ENCODE results near the gene ITIH6.
"Not testable (repeated sequence)": the region's sequence is repeated elsewhere in the genome, so short reads cannot be mapped to it uniquely, and the experiment has no call there.

ITIH6 gene, protein sequence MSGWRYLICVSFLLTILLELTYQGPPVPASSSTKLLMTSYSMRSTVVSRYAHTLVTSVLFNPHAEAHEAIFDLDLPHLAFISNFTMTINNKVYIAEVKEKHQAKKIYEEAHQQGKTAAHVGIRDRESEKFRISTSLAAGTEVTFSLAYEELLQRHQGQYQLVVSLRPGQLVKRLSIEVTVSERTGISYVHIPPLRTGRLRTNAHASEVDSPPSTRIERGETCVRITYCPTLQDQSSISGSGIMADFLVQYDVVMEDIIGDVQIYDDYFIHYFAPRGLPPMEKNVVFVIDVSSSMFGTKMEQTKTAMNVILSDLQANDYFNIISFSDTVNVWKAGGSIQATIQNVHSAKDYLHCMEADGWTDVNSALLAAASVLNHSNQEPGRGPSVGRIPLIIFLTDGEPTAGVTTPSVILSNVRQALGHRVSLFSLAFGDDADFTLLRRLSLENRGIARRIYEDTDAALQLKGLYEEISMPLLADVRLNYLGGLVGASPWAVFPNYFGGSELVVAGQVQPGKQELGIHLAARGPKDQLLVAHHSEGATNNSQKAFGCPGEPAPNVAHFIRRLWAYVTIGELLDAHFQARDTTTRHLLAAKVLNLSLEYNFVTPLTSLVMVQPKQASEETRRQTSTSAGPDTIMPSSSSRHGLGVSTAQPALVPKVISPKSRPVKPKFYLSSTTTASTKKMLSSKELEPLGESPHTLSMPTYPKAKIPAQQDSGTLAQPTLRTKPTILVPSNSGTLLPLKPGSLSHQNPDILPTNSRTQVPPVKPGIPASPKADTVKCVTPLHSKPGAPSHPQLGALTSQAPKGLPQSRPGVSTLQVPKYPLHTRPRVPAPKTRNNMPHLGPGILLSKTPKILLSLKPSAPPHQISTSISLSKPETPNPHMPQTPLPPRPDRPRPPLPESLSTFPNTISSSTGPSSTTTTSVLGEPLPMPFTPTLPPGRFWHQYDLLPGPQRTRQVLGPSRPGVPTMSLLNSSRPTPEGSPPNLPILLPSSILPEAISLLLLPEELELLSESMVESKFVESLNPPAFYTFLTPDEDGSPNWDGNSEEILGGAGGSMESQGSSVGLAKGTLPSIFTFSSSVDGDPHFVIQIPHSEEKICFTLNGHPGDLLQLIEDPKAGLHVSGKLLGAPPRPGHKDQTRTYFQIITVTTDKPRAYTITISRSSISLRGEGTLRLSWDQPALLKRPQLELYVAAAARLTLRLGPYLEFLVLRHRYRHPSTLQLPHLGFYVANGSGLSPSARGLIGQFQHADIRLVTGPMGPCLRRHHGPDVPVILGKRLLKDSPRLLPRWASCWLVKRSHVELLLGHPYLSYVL

DNA sequence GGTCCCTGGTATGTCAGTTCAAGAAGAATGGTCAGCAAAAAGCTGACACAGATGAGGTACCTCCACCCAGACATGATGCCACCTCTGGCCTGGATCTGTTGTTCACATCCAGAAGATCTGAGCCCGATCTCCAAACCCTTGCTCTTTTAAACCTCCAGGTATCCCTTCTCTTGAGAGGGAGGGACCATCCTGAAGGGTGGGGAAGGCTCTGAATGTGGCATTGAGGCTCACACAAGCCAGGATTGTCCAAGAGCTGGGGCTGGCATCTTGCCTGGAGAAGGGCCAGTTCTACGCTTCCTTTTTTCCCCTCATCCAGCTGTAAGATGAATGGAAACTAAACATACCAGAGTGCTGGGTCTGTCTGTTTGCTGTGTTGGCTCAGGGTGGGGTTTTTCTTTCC is at the start of gene ITIH6:
ITIH6 (minus strand) TSS at position 119 of the 400 bp plus-strand sequence; CDS start at position 74, 45 bp downstream.
- FAIRE-seq (no peak), DNase-seq (ENCODE audit: insufficient read length, low spot score) (no peak)

DNA sequence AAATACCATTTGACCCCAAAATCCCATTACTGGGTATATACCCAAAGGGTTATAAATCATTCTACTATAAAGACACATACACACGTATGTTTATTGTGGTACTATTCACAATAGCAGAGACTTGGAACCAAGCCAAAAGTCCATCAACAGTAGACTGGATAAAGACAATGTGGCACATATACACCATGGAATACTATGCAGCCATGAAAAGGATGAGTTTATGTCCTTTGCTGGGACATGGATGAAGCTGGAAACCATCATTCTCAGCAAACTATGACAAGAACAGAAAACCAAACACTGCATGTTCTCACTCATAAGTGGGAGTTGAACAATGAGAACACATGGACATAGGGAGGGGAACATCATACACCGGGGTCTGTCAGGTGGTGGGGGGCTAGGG is 49.6 kb upstream of the ITIH6 start:
- FAIRE-seq; DNase-seq (ENCODE audit: insufficient read length, low spot score): not testable (repeated sequence)

DNA sequence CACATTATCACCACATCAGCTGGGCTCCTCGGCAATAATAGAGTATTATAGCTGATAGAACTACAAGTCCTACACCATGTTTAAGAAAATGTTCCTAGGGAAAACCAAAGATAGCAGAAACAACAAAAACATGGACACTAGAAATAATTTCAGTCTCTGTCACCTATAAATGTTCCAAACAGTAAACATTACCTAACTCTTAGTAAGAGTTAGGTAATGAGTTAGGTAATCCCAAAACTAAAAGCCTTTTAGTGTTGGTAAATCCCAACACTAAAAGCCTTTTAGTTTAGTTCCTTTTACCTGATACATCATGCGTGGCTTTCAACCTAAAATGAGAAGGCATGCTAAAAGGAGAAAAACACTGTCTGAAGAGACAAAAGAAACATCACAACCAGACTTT is 45.0 kb upstream of the ITIH6 start:
- no peak for FAIRE-seq
- DNase-seq (ENCODE audit: insufficient read length, low spot score) = no peak

DNA sequence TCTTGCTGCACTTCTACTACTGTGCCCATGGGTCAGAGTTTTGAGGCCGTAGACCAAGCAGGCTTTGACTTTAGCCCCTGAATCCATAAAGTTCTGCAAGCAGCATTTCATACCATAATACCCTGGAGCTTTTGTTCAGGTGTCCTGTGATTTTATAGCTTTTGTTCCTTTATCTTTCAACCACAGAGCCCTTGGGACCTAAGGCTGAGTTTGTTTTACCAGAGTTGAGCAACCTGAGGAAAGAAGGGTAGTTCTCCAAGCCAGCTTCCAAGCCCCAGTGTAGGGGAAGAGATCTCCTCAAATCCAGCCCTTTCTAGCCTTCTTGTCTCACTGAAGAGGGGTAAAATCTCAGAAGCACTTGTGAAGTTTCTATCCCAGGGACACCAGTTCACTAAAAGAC is 44.6 kb upstream of the ITIH6 start:
- DNase-seq (ENCODE audit: insufficient read length, low spot score) (no peak), FAIRE-seq (no peak)

DNA sequence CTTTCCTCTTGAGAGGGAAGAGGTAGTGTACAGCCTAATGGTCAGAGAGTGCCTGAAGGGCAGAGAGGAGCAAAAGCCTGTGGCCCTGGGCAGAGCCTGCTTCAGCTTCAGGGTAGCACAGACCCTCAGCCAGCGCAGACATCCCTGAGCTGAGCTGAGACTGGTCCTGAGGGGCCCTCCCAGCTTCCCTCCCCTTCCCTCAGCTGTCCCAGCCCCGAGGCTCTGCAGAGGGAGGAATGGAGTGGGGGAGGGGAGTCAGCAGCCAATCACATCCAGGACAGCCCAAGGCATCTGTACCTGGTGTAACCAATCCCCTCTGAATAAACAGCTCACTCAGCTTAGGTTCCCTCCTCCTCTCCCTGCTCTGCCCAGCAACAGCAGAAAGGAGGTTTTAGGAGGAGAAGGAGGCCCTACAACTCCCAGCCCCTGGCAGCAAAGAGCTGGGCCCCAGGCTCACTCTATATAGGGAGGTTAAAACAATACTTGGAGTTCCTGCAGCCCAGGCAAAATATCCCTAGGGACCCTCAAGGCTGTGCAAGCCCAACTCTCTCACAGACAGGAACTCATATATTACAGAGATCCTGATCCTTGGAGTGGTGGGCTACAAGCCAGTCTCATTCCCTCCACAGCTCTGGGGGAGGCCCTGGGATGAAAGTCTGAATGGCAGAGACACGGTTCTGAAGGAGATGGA is 43.3 kb upstream of the ITIH6 start:
- DNase-seq (ENCODE audit: insufficient read length, low spot score) = not testable (repeated sequence)
- peak; percentile 31 for FAIRE-seq

DNA sequence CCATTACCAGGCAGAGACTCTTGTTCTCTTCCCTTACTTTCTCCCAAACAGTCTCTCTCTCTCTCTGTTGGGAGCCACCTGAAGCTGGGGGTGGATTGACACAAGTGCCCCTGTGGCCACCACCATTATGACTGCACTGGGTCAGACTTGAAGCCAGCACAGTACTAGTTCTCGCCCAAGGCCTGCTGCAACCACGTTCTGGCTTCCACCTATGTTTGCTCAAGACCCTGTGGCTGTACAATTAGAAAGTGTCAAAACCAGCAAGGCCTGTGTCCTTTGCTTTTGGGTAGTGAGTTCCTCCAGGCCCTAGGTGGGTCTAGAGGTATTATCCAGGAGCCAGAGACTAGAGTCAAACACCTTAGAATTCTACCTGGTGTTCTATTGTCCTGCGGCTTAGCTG is 40.5 kb upstream of the ITIH6 start:
- FAIRE-seq = no peak

DNA sequence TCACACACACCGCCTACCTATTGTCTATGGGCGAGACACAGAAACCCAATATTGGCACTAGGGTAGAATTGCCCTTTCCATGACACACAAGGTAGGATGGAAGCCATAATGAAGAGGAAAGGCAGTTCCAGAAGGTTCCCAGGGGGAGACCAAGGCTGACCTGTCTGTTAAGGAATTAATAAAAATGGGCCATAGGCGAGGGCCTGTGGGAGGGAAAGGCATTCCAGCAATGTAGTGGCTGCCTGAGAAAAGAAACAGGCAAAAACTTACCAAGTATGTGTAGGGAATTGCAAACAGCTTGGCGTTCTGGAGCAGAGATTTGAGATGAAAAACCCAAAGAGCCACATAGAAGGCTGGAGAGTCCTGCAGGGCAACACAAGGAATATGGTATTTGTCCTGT is 28.5 kb upstream of the ITIH6 start:
- FAIRE-seq = no peak

More for the DNA sequence above, 40.5 kb upstream of the ITIH6 start:
- DNase-seq (ENCODE audit: insufficient read length, low spot score) = no peak

DNA sequence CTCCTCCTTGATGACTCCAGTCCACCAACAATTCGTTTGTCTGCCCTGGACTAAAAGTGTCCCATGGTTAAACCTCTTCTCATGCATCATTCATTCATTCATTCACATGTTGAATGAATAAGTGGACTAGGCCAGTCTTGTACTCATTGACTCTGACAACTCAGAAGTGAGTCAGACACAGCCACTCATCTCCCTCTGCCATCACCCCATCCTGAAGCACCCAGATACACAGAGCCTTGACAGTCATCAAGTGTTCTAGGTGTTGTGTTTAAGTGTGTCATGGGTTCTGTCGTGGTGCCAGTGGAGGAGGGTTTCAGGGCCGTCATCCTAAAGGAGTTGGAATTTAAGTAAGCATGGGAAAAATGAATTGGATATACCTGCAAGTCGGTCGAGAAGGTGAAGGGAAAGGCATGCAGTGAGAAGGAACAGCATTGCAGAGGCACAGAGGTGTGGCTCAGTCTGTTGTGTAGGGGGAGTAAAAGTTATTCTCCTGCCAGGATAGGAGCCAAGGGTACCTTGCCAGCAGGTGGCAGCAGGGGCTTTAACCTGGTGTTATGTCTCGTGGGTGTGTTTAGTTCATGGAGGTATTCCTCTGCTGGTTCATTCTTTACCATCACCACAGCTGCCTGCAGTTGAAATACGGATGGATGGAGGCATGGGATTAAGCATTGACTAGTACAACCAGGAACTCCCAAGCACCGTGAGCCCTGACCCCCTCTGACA is 27.8 kb upstream of the ITIH6 start:
- DNase-seq (ENCODE audit: insufficient read length, low spot score) = no peak
- no peak for FAIRE-seq

More for the DNA sequence above, 28.5 kb upstream of the ITIH6 start:
- DNase-seq (ENCODE audit: insufficient read length, low spot score) = no peak

DNA sequence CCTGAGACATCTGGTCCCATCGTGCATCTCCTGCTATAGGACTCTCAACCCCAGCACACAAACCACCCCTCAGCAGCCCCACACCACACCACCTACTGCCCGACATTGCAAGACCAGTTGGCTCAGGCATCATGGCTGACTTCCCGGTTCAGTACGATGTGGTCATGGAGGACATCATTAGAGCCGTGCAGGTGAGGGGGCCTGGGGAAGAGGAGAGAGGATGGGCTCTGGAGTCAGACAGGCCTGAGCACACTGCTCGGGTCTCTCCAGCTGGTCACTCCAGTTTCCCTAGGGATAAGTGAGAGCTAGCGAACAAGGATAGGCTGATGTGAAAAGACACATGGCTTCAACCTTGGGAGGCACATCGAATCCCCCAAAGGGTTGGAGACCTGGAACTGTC is 26.7 kb upstream of the ITIH6 start:
- FAIRE-seq (no peak), DNase-seq (ENCODE audit: insufficient read length, low spot score) (no peak)

DNA sequence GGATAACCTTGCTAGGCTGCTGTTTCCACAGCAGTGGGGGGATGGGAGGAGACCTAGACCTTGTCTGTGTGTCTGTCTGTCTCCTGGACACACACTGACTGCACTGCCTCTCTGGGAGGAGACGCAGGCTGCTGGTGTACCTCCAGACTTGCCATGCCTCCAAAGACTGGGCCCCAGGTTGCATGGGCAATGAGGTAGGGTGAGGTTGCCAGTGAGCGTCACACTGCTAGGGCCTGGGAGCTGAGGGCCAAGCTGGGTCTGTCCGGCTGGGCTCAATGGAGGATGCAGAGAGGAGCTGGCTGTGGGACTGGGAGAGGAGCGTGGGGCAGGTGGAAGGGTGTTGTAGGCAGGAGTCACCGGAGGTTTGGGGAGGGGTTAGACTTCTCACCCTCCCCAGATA is 26.1 kb upstream of the ITIH6 start:
- no peak for DNase-seq (ENCODE audit: insufficient read length, low spot score)
- FAIRE-seq = no peak

DNA sequence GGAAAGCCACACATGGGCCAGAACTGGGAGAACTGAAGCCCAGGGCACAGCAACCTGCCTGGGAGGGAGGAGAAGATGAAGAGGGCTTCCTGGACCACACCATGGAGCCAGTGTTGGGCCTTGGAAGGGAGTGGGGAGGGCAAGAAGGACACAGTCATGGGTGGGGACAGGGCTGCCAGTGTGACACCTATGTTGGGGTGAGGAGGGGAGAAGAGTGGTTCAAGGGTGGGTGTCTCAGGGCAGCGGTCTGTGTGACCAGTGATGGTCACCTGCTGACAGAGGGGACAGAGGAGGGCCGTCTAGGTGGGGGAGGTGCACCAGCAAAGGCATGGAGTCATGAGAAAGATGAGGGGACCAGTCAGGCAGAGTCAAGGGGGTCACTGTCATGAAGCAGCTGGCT is 23.3 kb upstream of the ITIH6 start:
- no peak for DNase-seq (ENCODE audit: insufficient read length, low spot score)
- no peak for FAIRE-seq

DNA sequence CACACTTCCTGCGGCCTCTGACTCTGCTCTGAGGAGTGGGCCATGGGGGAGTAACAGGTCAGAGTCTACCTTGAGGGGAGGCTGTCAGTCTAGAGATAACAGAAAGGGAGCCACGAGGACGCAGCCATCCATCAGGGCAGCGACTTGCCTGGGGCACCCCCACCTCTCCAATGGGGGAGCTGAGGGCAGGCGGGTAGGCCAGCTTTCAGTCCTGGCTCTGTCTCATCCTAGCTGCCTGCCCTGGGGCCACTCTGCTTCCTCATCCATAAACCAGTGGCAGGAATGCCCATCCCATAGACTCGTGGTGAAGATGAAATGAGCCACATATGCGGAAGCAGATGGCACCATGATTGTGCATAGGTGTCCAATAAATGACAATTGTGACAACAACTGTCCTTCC is 22.7 kb upstream of the ITIH6 start:
- DNase-seq (ENCODE audit: insufficient read length, low spot score) = no peak
- no peak for FAIRE-seq

DNA sequence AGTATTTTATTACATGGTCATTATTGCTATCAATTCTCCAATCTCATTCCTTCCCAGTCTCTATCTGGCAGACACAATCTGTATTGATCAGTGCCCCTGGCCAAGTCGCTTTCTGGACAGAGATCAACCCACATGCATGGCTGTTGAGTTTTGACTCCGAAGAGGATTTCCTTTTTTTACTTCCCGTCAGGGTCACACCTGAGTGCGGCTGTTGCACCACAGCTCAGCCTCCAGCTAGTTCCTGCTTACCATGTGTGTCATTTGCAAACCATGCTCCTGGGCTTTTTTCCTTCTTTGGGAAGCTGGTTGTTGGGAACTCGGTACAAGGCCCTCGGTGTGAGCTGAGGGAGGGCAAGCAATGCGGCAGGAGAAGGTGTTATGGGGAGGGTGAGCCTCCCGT is 21.1 kb upstream of the ITIH6 start:
- FAIRE-seq (no peak), DNase-seq (ENCODE audit: insufficient read length, low spot score) (no peak)

DNA sequence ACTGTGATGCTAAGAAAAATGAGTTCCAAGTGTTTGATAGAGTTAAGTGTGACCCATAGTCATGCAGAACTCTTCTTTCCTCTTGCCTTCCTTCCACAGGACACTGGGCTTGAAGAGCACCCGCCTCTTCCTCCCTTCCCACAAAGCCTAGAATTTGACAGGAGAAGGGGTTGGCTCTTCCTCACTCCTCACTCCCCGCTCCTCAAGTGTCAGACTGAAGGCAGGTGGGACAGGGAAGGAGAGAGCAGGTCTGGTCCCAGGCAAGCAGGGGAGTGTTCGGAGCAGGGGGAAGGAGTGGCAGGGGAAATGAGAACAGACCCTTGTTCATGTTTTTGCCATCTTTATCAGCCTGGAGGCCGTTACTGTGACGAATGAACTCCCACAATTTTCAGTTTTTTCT is 20.2 kb upstream of the ITIH6 start:
- DNase-seq (ENCODE audit: insufficient read length, low spot score) = no peak
- no peak for FAIRE-seq

DNA sequence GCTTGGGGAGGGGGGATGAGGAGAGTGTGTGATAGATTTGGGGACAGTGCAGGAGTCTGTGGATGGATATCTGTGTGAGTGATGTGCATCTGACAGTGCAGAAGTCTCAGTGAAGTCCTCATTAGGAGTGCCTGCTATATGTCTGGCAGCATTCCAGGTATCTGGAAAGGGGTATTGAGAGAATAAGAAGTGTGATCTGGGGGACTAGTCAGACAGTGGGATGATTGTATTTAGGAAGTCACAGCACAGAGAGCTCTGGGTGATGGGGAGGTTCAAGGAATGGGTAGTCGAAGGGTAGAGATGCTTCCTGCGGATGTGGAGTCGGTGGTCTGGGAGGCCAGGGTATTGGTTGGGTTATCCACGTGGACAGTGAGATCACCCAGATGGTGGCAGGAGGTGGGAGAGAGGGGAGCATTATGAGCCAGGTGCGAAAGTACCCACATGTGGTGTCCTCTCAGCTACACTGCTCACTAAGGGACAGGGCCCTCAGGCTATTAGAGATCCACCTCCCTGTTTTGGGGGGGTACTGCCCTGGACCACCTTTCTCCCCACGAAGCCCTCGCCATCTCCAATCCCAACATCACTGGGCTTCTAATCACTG is 19.3 kb upstream of the ITIH6 start:
- FAIRE-seq (no peak), DNase-seq (ENCODE audit: insufficient read length, low spot score) (no peak)

DNA sequence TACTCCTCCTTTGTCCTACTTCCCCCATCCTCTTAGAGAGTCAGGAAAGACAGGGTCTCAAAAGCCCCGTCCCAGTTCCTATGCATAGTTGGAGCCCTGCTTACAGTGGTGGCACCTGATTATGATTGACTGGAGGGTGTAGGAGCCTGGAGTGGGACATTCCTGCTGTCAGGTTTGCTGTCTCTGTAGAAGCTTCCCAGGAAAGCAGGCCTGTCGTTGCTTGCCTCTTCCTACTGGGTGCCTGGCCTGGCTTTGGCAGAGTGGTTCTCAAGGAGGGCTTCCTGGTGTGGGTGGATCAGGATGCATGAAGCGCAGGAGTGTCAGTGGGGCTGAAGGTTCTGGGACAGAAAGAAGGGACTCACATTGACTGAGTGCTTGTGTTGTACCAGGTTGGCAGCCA is 14.3 kb upstream of the ITIH6 start:
- no peak for FAIRE-seq
- no peak for DNase-seq (ENCODE audit: insufficient read length, low spot score)

DNA sequence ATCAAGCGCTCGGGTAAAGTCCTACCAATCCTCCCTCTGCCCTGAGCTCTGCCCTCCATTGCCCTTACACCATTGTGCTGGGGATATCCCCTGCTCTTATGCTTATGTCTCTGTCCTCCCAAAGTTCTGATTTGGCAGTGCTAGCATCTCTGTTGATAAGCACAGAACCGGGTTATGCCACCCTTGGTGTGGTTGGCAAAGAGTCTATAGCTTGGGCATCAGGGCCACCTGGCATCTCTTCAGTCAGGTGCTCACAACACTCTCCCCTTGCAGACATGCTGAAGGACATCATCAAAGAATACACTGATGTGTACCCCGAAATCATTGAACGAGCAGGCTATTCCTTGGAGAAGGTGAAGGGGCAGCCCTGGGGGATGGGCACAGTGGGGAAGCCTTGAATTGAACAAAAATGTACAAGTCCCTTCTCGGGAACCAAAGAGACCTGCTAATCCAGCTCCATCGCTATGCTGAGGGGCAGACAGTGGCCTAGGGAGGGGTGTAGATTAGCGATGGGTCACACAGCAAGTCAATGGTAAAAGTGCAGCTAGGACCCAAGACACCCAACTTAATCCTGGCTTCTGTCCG is 13.3 kb upstream of the ITIH6 start:
- no peak for FAIRE-seq
- DNase-seq (ENCODE audit: insufficient read length, low spot score) = no peak

DNA sequence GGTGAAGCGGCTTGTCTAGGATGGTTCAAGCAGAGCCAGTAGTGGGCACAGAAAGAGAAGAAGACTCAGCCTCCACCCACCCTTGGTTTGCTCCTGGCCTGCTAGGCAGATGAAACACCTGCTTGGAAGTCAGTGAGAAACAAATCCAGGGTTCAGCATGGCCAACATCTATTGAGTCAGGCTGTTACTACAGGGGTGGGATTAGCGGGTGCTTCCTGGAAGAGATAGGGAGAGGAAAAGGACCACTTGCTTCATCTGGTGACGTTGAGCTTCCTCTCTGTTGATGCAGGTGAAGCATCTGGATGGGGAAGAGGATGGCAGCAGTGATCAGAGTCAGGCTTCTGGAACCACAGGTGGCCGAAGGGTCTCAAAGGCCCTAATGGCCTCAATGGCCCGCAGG is 12.5 kb upstream of the ITIH6 start:
- FAIRE-seq = no peak

More for the DNA sequence above, 12.5 kb upstream of the ITIH6 start:
- DNase-seq (ENCODE audit: insufficient read length, low spot score) = no peak
